Stomach (tissue), 9 donors: ENCODE data around the gene MAD2L2. TPM values are rescaled to one million over a fixed set of nuclear protein-coding genes. Genes with fewer than 3 reads are reported as not detected.

Source experiments
- DNase-seq, 2 donors: peaks; one replicate each; pipeline versions ENCODE4 v3.0.0 to v3.0.0-alpha.2; 2013 to 2019
- H3K27ac ChIP-seq, 5 donors: fragments of 200-600 bp in 4 of 5; sonication (generic) in 4 of 5; one replicate each; pipeline ENCODE4 v1.5.1; 2013 to 2019; ENCODE audit warnings: mild to moderate bottlenecking in 1 of 5, moderate library complexity in 1 of 5
- H3K27me3 ChIP-seq, 3 donors: fragments of 200-600 bp; sonication (generic); one replicate each; pipeline ENCODE4 v1.5.1; 2017 to 2019; ENCODE audit warnings: mixed run types in 1 of 3
- H3K36me3 ChIP-seq, 4 donors: fragments of 200-600 bp; sonication (generic); 1 replicate in 3 of 4; 2 replicates in 1 of 4; pipeline ENCODE4 v1.5.1; 2016 to 2019
- H3K4me1 ChIP-seq, 4 donors: fragments of 200-600 bp; sonication (generic); one replicate each; pipeline ENCODE4 v1.5.1; 2016 to 2019
- H3K4me3 ChIP-seq, 4 donors: fragments of 200-600 bp; sonication (generic) in 3 of 4; one replicate each; pipeline ENCODE4 v1.5.1; 2016 to 2019; ENCODE audit warnings: mild to moderate bottlenecking in 1 of 4
- H3K9me3 ChIP-seq, 4 donors: fragments of 200-600 bp; sonication (generic); one replicate each; pipeline ENCODE4 v1.5.1; 2016 to 2019
- EP300 ChIP-seq: sonication (generic); formaldehyde crosslinking; IDR thresholded peaks from one replicate; pipeline ENCODE4 v1.6.1; 2017; ENCODE audit warnings: antibody characterized with exemption
- POLR2A ChIP-seq, 4 donors: fragments of 450-650 bp; IDR thresholded peaks; one replicate each; pipeline ENCODE4 v1.6.1; 2016; ENCODE audit warnings: antibody characterized with exemption in 4 of 4, control low read depth in 2 of 4, mild to moderate bottlenecking in 1 of 4, moderate library complexity in 1 of 4
- POLR2AphosphoS5 ChIP-seq, 3 donors: sonication (generic); formaldehyde crosslinking; IDR thresholded peaks; one replicate each; pipeline ENCODE4 v1.6.1; 2016; ENCODE audit warnings: antibody characterized with exemption in 3 of 3
- WGBS, 5 donors: extraction: QIAGEN DNeasy Blood & Tissue Kit in 3 of 5; methylation state at CpG; one replicate each; pipeline versions ENCODE4 v1.1.5 to v1.1.7; 2013 to 2018; 5-methylcytosine and 5-hydroxymethylcytosine counted together
- intact Hi-C: fragments of 100-400 bp; cut with DNase I; formaldehyde crosslinking; loops from one replicate; pipeline ENCODE4 v1.15.1; 2023; ENCODE audit warnings: low total_unique reads
- polyA plus RNA-seq, 3 donors: library from polyadenylated mRNA; stranded (reverse); fragments of 200-250 nt; gene quantifications; one replicate each; pipeline ENCODE4 v1.2.3, GENCODE V29; 2013
- total RNA-seq, 5 donors: library from RNA; depleted of rRNA; stranded (reverse); fragments of >200 nt; gene quantifications; one replicate each; pipeline versions ENCODE4 v1.1.0 to v1.2.3, GENCODE V29; 2014 to 2016
- TF ChIP-seq, protein P1 (sequence below), 7 experiments: fragments of 450-650 bp in 4 of 7; fragments of 200-600 bp in 3 of 7; sonication (generic) in 3 of 7; IDR thresholded peaks; one replicate each; pipeline ENCODE4 v1.5.1; 2016 to 2019; ENCODE audit warnings: antibody characterized with exemption in 7 of 7, control low read depth in 2 of 7, mild to moderate bottlenecking in 1 of 7
- donor health status: healthy with polysubstance abuse.
- donor health status: Bipolar disorder and iron deficiency.
- donor health status: healthy.

The MAD2L2 gene
- total and polyA plus RNA-seq, 8 donors, result 7.2 to 54.4 (median 21.6) TPM

DNA sequence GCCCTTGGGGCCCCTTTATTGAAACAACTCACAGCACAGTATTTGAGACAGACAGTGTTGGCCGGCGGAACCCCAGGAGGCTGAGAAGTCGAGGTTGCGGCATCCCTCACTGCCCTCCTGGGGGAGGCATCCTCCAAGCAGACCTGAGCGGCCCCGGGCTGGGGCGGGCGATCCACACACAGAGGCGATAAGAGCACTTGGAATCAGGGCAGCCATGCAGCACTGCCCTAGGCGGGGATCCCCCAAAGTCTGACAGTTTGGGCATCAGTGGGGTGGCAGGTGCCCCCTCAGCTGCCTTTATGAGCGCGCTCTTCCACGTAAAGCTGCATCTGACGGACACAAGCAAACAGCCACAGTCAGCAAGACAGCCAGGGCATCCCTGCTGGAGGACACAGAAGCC lies 6.5 kb downstream of the MAD2L2 start:
- H3K36me3 ChIP-seq, result peaks cover 34 to 79% (median 71%) of the 10 kb centered on the region in 4 donors
- 91 to 97% (median 96%) methylated on average over 12 to 14 of the region's 14 CpGs for WGBS, 5 donors

GRCh38 chr1:11673089-11673769 lies 7.7 kb downstream of the MAD2L2 start:
- H3K36me3 ChIP-seq, result peaks cover 34 to 89% (median 80%) of the 10 kb centered on the region in 4 donors
- intact Hi-C loops, result no loop called here
- no peak for DNase-seq
- TF ChIP-seq POLR2AphosphoS5 (IDR thresholded peaks at IDR 0.05) (no peak), EP300 (no peak), POLR2A (IDR thresholded peaks at IDR 0.05) (no peak)
- TF ChIP-seq, protein P1, sequence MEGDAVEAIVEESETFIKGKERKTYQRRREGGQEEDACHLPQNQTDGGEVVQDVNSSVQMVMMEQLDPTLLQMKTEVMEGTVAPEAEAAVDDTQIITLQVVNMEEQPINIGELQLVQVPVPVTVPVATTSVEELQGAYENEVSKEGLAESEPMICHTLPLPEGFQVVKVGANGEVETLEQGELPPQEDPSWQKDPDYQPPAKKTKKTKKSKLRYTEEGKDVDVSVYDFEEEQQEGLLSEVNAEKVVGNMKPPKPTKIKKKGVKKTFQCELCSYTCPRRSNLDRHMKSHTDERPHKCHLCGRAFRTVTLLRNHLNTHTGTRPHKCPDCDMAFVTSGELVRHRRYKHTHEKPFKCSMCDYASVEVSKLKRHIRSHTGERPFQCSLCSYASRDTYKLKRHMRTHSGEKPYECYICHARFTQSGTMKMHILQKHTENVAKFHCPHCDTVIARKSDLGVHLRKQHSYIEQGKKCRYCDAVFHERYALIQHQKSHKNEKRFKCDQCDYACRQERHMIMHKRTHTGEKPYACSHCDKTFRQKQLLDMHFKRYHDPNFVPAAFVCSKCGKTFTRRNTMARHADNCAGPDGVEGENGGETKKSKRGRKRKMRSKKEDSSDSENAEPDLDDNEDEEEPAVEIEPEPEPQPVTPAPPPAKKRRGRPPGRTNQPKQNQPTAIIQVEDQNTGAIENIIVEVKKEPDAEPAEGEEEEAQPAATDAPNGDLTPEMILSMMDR (IDR thresholded peaks at IDR 0.05), result no peak
- H3K9me3 ChIP-seq, result no peaks in the 10 kb centered on the region
- no peaks in the 10 kb centered on the region for H3K27me3 ChIP-seq
- H3K27ac ChIP-seq, result no peak overlapping the region
- no peak overlapping the region for H3K4me3 ChIP-seq
- WGBS, 5 donors, result 87 to 93% (median 90%) methylated on average over 10 to 14 of the region's 14 CpGs
- peaks cover 5 to 22% (median 17%) of the 10 kb centered on the region in 4 donors for H3K4me1 ChIP-seq

More for the DNA sequence above, 6.5 kb downstream of the MAD2L2 start:
- no peaks in the 10 kb centered on the region for H3K9me3 ChIP-seq
- H3K4me3 ChIP-seq, result no peak overlapping the region
- no peak for DNase-seq
- no peaks in the 10 kb centered on the region for H3K27me3 ChIP-seq
- peaks cover 5 to 33% (median 23%) of the 10 kb centered on the region in 4 donors for H3K4me1 ChIP-seq
- intact Hi-C loops, result no loop called here
- H3K27ac ChIP-seq, result no peak overlapping the region
- TF ChIP-seq POLR2AphosphoS5 (IDR thresholded peaks at IDR 0.05) (no peak), EP300 (no peak), POLR2A (IDR thresholded peaks at IDR 0.05) (no peak)
- TF ChIP-seq, protein P1 (IDR thresholded peaks at IDR 0.05), result no peak

DNA sequence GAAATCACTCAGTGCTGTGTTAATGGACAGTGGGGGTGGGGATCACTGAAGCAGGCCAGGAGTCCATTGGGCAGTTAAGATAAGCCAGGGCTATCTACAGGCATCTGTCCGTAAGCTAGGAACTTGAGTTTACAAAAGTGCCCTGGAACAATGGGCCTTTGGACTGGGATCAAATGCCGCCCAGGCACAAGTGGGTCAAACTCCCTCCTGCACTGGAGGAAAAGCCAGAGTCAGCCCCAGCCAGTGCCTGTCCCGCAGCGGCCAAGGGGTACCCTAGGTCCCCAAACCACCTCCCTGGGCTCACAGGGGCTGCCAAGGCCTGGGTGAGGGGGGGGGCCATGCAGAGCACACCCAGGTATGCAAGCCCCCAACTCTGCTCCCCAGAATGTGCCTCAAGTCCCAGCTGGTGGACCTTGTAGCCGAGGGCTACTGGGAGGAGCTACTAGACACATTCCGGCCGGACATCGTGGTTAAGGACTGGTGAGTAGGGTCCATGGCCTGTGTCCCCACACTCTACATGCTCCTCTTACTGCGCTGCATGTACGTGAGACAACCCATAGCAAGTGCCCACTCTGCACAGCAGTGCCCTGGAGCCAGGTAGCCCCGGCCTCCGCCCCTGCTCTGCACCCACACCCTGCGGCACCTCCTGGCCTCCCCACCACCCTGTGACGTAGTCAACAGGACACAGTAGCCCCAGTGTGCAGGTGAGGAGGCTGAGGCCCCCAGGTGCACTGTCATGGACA lies 9.2 kb downstream of the MAD2L2 start:
- H3K27ac ChIP-seq, result peak overlapping the region; percentile 16 to 74 (median 53)
- H3K36me3 ChIP-seq, result peaks cover 26 to 78% (median 70%) of the 10 kb centered on the region in 4 donors
- peak; percentile 49 to 85 for DNase-seq
- WGBS, 5 donors, result 28 to 80% (median 40%) methylated on average over 6 to 14 of the region's 14 CpGs
- H3K9me3 ChIP-seq, result no peaks in the 10 kb centered on the region
- intact Hi-C loops, result no loop called here
- TF ChIP-seq EP300 (no peak), POLR2AphosphoS5 (IDR thresholded peaks at IDR 0.05) (peak in 2 of 3 donors; percentile 48 to 74), POLR2A (IDR thresholded peaks at IDR 0.05) (no peak)
- TF ChIP-seq, protein P1 (IDR thresholded peaks at IDR 0.05), result no peak
- H3K4me3 ChIP-seq, result no peak overlapping the region
- no peaks in the 10 kb centered on the region for H3K27me3 ChIP-seq
- peaks cover 5 to 32% (median 17%) of the 10 kb centered on the region in 4 donors for H3K4me1 ChIP-seq

DNA sequence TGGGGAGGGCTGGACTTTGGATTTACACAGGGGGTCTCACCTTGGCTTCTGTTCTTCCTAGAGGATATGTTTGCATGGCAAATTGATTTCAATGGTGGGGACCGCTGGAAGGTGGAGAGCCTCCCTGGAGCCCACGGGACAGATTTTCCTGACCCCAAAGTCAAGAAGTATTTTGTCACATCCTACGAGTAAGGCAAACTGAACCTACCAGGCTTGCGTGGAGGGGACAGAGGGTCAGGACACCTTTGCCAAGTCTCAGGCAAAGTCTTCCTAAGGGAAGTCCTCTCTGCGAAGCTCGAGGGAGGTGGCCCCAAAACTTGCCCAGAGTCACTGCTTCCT lies 9.8 kb downstream of the MAD2L2 start:
- Histone ChIP-seq H3K9me3 (no peaks in the 10 kb centered on the region), H3K36me3 (peaks cover 20 to 73% (median 65%) of the 10 kb centered on the region in 4 donors), H3K4me1 (peaks cover 5 to 32% (median 17%) of the 10 kb centered on the region in 4 donors), H3K27ac (peak overlapping the region in 3 of 5 donors; percentile 46 to 74 (median 55)), H3K4me3 (no peak overlapping the region), H3K27me3 (no peaks in the 10 kb centered on the region)
- WGBS, 5 donors, result 30 to 60% (median 51%) methylated on average over 5 to 6 of the region's 6 CpGs
- no peak for DNase-seq
- TF ChIP-seq, protein P1 (IDR thresholded peaks at IDR 0.05), result no peak
- TF ChIP-seq POLR2AphosphoS5 (IDR thresholded peaks at IDR 0.05), result no peak
- TF ChIP-seq POLR2A (IDR thresholded peaks at IDR 0.05), result no peak
- no peak for TF ChIP-seq EP300
- intact Hi-C loops, result no loop called here
